Left ventricle myocardium superior (tissue), 1 donor: Measurements from ENCODE around the gene CD9. TPM values are rescaled to one million over a fixed set of nuclear protein-coding genes. Genes with fewer than 3 reads are reported as not detected.
"Not testable (repeated sequence)": the region's sequence is repeated elsewhere in the genome, so short reads cannot be mapped to it uniquely, and the experiment has no call there.

Experiments used
- ATAC-seq: fragments of 200-7000 bp; cut with Tn5 transposase; one replicate; pipeline ENCODE4 v1.9.1; 2020; ENCODE audit warnings: mild to moderate bottlenecking, moderate library complexity
- DNase-seq: peaks from one replicate; pipeline ENCODE4 v3.0.0-alpha.2; 2020
- intact Hi-C: fragments of 100-400 bp; cut with micrococcal nuclease; formaldehyde crosslinking; loops from one replicate; pipeline ENCODE4 v1.11.0; 2022
- total RNA-seq: library from RNA; stranded (reverse); fragmentation: NEBNext Ultra II Directional; extraction: Animal tissue kit (Norgen Biotek cat#: 25700); gene quantifications from one replicate; pipeline ENCODE4 v1.2.1, GENCODE V29; 2021
- donor health status: DM: no; HTN: yes; CAD: no; lungs with severe emphysema.

CD9 gene
- total RNA-seq, 1 donor from 2014 or later = 39.2 TPM

GRCh38 chr12:6177642-6178358 is 22.4 kb upstream of the CD9 start:
- ATAC-seq (no peak), DNase-seq (no peak)
- intact Hi-C loops = no loop called here

DNA sequence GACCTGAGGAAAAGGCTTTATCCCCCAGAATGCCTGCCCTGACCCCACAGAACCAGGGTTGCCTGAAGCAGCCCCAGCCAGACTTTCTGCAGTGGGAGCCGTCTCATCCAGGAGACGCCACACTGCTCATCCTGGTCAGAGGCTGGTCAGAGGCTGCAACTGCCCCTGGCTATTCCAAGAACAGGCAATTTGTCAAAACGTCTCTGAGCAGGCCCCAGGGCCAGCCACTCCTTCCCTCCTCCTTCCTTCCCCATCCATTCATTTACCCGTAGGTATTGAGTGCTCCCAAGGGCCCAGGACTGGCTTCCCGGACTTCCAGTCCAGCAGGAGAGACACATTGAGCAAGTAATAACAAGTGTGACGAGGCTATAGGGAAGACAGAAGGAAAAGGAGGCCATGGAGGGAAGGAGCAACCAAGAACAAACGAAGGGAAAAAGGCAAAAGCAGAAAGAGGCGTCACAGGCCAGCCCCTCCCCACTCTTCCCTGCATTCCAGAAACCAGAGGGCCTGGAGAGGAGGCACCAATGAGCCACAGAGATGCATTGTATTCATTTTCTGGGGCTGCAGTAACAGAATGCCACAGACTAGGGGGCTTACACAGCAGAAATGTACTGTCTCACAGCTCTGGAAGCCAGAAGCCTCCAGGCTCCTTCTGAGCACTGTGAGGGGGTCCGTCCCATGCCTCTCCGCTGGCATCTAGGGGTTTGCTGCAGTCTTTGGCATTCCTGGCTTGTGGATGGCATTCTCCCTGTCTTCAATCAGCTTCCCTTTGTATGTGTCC is 21.0 kb upstream of the CD9 start:
- no peak for DNase-seq
- no peak for ATAC-seq
- intact Hi-C loops = no loop called here

DNA sequence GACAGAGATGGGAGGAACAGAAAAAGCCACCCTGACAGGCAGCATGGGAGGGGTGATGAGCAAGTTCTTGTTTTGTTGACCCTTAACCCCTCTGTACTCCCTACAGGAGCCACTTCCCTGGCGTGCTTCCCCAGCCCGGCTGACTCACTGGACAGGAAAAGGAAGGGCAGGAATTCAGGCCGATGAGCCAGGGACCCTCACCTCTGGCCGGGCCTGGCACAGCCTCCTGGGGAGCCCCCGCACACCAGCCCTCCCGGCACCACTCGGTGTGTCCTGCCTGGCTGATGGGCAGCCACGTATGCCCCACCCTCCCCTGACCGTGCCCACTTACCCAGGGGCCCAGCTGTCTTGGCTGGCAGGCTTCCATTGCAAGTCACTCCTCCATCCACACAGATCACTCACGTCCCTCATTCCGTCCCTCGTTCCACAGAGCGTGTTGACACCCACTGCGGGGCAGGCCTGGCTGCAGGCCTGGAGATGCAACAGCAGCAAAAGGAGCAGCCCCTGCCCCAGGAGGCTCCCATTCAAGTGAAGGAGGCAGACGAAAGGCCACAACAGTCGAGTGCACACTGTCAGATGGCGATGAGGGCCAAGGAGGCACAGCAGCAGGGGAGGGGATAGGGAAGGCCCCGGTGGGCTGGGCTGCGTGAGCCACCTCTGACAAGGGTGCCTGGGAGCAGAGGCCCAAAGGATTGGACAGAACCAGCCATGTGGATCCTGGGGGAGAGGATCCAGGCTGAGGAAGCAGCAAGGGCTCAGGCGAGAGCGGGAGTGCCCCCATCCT is 19.7 kb upstream of the CD9 start:
- DNase-seq (peak; percentile 69), ATAC-seq (peak; percentile 57)
- intact Hi-C loops = loop anchor here (10.0 kb wide), 1 partner anchor 106 kb away; no protein-coding TSS in a partner anchor

- DNase-seq = no peak
- no peak for ATAC-seq
- intact Hi-C loops = loop anchor here (10.0 kb wide), 1 partner anchor 106 kb away; no protein-coding TSS in a partner anchor
Measured at GRCh38 chr12:6181166-6181565, 19.0 kb upstream of the CD9 start.

DNA sequence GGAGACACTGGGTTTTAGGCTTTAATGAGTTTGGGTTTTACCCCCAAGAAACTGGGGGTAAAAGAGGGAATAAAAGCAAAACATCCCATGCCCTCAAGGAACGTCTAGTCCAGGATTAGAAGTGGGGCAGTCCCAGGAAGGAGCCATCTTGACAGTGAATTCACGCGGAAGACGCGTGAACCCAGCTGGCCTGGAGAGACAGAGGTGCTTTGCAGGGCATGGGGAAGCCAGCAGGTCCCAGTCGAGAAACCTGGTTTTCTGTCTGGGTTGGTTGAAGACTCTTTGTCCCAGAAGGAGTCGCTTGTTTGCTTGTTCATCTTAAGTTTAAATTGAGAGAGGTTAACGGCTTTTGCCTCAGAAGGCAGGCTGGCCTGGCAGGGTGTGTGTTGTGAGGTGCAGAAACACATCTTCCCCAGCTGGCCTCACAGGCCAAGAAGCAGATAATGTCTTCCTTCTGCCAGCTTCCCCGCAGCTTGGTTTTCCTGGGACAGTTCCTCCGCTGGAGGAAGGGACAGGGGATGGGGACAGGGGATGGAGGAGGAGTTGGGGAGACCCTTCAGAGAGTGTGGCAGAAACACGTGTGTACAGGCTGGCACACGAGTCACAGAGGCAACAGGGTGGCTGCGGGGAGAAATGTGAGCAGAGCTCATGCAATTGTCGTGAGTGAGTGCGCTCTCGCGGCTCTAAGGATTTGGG is 18.5 kb upstream of the CD9 start:
- intact Hi-C loops = loop anchor here (10.0 kb wide), 1 partner anchor 107 kb away; no protein-coding TSS in a partner anchor
- ATAC-seq (no peak), DNase-seq (no peak)

GRCh38 chr12:6182279-6182898 is 17.8 kb upstream of the CD9 start:
- intact Hi-C loops = loop anchor here (10.0 kb wide), 1 partner anchor 108 kb away; no protein-coding TSS in a partner anchor
- DNase-seq (peak; percentile 54), ATAC-seq (peak; percentile 73)

- intact Hi-C loops = loop anchor here (10.0 kb wide), 1 partner anchor 109 kb away; no protein-coding TSS in a partner anchor
- DNase-seq = no peak
- peak; percentile 7 for ATAC-seq
Measured at GRCh38 chr12:6183689-6184428, 16.3 kb upstream of the CD9 start.

DNA sequence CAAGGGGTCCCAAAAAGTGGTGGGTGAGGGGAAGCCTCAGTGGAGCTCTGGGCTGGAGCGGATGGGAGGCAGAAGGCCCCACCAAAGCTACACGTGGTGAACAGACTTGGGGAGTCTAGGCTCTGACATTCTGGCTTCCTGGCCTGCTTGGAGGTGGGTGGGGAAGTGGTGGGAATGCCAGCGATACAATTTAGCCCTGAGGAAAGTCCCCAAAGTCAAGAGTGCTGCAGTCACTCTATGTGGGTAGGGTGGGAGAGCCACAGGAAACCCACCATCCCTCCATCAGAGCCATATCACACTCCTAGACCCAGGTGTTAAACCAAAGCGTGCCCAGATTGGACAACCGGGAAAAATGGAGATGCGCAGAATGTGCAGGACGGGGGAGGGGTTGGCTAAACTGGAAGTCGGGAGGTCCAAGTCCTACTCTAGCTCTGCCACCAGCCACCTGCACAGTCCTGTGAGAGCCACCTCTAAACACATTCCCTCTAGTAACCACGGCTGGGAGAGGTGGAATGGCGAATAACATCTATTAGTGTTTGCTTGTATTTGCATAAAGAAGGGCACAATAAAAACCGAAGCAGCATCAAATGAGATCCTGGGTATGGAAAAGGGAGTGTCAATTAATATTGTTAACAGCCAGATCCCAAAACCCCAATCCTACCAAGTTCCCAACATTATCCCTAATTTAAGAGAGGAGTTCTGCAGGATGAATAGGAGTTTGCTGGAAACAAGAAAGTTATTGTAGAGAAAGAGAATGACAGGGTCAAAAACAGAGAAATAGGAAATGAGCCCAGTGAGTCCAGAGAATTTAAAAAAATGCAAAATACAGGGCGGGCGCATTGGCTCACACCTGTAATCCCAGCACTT is 14.0 kb upstream of the CD9 start:
- no peak for ATAC-seq
- intact Hi-C loops = loop anchor here (10.0 kb wide), 1 partner anchor 111 kb away; no protein-coding TSS in a partner anchor
- no peak for DNase-seq

- intact Hi-C loops = loop anchor here (10.0 kb wide), 1 partner anchor 113 kb away; no protein-coding TSS in a partner anchor
- no peak for DNase-seq
- ATAC-seq = no peak
Measured at GRCh38 chr12:6187948-6188793, 12.0 kb upstream of the CD9 start.

DNA sequence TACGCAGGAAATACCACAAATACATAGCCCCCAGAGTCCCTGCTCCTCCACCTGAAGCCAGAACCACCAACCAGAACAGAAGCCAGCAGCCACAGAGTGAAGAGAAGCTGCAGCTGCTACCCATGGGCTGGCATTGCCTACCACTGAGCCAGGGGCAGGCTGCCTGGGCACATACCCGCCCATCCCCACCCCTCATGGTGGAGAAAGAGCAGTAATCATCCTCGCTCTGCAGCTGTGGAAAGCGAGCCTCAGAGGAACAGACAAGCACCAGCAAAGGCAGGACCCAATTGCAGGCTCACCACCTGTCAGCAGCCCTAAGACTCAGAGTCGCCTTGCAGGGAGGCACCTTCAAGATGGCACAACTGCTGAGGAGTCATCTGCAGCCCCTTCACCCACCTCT is 11.2 kb upstream of the CD9 start:
- DNase-seq = no peak
- ATAC-seq = no peak
- intact Hi-C loops = loop anchor here (10.0 kb wide), 1 partner anchor 114 kb away; no protein-coding TSS in a partner anchor

GRCh38 chr12:6189952-6190598 is 10.1 kb upstream of the CD9 start:
- not testable (repeated sequence) for ATAC-seq, DNase-seq
- intact Hi-C loops = loop anchor here (10.0 kb wide), 1 partner anchor 115 kb away; no protein-coding TSS in a partner anchor

DNA sequence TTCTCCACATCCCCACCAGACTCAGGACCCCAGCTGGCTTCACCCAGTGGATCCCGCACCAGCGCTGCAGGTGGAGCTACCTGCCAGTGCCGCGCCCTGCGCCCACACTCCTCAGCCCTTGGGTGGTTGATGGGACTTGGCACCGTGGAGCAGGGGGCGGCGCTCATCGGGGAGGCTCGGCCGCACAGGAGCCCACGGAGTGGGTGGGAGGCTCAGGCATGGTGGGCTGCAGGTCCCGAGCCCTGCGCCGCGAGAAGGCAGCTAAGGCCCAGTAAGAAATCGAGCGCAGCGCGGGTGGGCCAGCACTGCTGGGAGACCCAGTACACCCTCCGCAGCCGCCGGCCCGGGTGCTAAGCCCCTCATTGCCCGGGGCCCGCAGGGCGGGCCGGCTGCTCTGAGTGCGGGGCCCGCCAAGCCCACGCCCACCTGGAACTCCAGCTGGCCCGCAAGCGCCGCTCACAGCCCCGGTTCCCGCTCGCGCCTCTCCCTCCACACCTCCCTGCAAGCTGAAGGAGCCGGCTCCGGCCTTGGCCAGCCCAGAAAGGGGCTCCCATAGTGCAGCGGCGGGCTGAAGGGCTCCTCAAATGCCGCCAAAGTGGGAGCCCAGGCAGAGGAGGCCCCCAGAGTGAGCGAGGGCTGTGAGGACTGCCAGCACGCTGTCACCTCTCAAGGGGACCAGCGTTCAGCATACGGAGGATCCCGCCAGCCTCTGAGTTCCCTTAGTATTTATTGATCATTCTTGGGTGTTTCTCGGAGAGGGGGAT is 9.3 kb upstream of the CD9 start:
- ATAC-seq, DNase-seq, intact Hi-C loops: not testable (repeated sequence)

GRCh38 chr12:6192604-6193380 is 7.4 kb upstream of the CD9 start:
- ATAC-seq (no peak), DNase-seq (no peak)
- intact Hi-C loops = no loop called here
